HG02840 (cell line): Measurements from ENCODE around the gene CELF2.
A peak's percentile ranks its signal among the peaks of the same experiment; 100 is the strongest.

ENCODE experiments used
- ATAC-seq: cut with Tn5 transposase; IDR thresholded peaks from one replicate; pipeline ENCODE4 v1.9.1; 2021; ENCODE audit warnings: mild to moderate bottlenecking, moderate library complexity, moderate number of reproducible peaks; ENCODE audit not compliant: unreplicated experiment, low FRiP score

The CELF2 gene

GRCh38 chr10:11234857-11235531 lies 217.3 kb downstream of the CELF2 start:
- ATAC-seq, result no peak

GRCh38 chr10:11235771-11236170 lies 218.1 kb downstream of the CELF2 start:
- no peak for ATAC-seq

GRCh38 chr10:11236234-11236633 lies 218.6 kb downstream of the CELF2 start:
- ATAC-seq, result peak; percentile 68

- ATAC-seq, result no peak
Observed at GRCh38 chr10:11237571-11237970, 219.9 kb downstream of the CELF2 start.

GRCh38 chr10:11238893-11239292 lies 221.2 kb downstream of the CELF2 start:
- ATAC-seq, result no peak

GRCh38 chr10:11240641-11241040 lies 223.0 kb downstream of the CELF2 start:
- no peak for ATAC-seq

GRCh38 chr10:11242443-11243387 lies 225.0 kb downstream of the CELF2 start:
- peak; percentile 48 for ATAC-seq

GRCh38 chr10:11243425-11244222 lies 226.0 kb downstream of the CELF2 start:
- peak; percentile 4 for ATAC-seq

GRCh38 chr10:11245095-11245479 lies 227.4 kb downstream of the CELF2 start:
- ATAC-seq, result no peak

GRCh38 chr10:11245510-11245909 lies 227.8 kb downstream of the CELF2 start:
- ATAC-seq, result peak; percentile 36

GRCh38 chr10:11245981-11246590 lies 228.4 kb downstream of the CELF2 start:
- ATAC-seq, result no peak

- no peak for ATAC-seq
Observed at GRCh38 chr10:11246752-11247467, 229.2 kb downstream of the CELF2 start.

GRCh38 chr10:11249152-11249807 lies 231.6 kb downstream of the CELF2 start:
- ATAC-seq, result no peak

- no peak for ATAC-seq
Observed at GRCh38 chr10:11249808-11250195, 232.1 kb downstream of the CELF2 start.

GRCh38 chr10:11250304-11250703 lies 232.6 kb downstream of the CELF2 start:
- ATAC-seq, result no peak

- no peak for ATAC-seq
Observed at GRCh38 chr10:11252887-11253286, 235.2 kb downstream of the CELF2 start.

- no peak for ATAC-seq
Observed at GRCh38 chr10:11253385-11254002, 235.8 kb downstream of the CELF2 start.

GRCh38 chr10:11255156-11255555 lies 237.5 kb downstream of the CELF2 start:
- ATAC-seq, result no peak
